Ecto neural progenitor cell (in vitro differentiated cells): ENCODE measurements around the gene UBE2I.

Experiments used
- DNase-seq: peaks from one replicate; pipeline ENCODE4 v3.0.0-alpha.2; 2018; ENCODE audit warnings: low spot score

UBE2I gene

GRCh38 chr16:1343428-1344242 is 34.2 kb downstream of the UBE2I start:
- DNase-seq, result no peak

DNA sequence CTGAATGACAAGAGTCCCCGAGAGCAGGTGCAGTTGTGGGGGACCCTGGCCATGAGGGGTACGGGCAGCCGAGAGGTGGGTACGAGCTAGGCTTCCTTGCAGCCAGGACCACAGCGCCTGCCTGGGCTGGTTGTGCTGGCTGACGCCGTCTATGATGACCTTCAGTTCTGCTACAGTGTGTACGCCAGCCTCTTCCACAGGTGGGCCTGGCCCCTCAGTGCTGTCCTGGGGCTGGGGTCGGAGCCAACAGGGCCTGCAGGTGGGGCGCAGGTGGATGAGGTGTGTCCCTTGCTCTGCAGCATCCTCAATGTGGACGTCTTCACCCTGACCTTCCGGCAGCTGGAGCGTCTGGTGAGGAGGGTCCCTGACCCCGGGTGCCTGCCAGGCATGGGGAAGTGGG is 35.1 kb downstream of the UBE2I start:
- no peak for DNase-seq

- DNase-seq, result no peak
Measured at GRCh38 chr16:1345087-1345486, 35.7 kb downstream of the UBE2I start.

GRCh38 chr16:1345651-1346421 is 36.4 kb downstream of the UBE2I start:
- DNase-seq, result no peak

GRCh38 chr16:1346422-1347285 is 37.2 kb downstream of the UBE2I start:
- no peak for DNase-seq

- DNase-seq, result no peak
Measured at GRCh38 chr16:1347286-1347855, 37.9 kb downstream of the UBE2I start.

DNA sequence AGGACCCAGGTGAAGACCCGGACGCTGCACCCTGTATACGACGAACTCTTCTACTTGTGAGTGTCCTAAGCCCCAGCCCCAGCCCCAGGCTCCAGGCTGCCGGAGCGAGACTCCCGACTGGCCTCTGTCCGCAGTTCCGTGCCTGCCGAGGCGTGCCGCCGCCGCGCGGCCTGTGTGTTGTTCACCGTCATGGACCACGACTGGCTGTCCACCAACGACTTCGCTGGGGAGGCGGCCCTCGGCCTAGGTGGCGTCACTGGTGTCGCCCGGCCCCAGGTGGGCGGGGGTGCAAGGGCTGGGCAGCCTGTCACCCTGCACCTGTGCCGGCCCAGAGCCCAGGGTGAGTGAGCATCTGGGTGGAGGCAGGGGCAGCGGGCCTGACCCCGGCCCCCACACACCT is 38.5 kb downstream of the UBE2I start:
- no peak for DNase-seq

- no peak for DNase-seq
Measured at GRCh38 chr16:1348441-1348840, 39.0 kb downstream of the UBE2I start.

DNA sequence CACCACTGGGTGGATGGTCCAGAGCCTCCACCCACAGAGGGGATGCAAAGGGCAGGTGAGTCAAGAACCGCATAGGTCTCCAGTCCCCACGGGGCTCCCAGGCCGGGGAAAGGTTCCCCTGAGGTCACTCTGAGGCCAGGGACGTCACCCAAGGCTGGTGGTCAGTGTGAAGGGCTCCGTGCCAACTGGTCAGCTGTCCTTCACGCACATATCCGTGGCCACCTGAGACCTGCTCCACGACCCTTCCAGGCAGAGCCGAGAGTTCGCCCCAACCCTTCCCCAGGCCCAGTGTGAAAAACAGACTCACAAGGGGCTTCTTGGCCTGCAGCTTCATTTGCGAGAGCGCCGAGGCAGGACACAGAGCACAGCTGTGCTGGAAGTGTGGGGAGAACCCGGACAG is 39.5 kb downstream of the UBE2I start:
- no peak for DNase-seq

DNA sequence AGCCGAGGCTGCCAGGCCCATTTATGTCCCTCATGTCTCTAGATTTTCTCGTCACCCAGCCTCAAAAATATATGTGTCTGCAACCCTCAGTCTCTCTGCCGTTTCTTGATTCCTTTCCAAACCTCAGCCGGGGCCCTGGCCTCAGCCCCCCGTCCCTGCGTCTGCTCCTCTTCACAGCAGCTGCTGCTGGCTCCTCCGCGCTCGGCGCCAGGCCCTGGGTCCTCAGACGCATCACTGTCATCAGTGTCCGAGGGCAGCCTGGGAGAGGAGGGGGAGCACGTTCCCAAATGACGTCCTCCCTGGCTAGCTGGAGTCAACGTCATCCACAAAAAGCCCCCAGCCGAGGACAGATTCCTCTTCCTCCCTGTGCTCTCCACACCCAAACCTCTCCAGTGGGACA is 39.9 kb downstream of the UBE2I start:
- no peak for DNase-seq

- no peak for DNase-seq
Measured at GRCh38 chr16:1349951-1350350, 40.5 kb downstream of the UBE2I start.

- no peak for DNase-seq
Measured at GRCh38 chr16:1350691-1351090, 41.3 kb downstream of the UBE2I start.

- DNase-seq, result no peak
Measured at GRCh38 chr16:1351215-1351581, 41.8 kb downstream of the UBE2I start.

GRCh38 chr16:1351582-1352362 is 42.3 kb downstream of the UBE2I start, which contains the start of the genes GNPTG and TSR3:
GNPTG (plus strand) TSS chr16:1351931; CDS start chr16:1351966, 35 bp downstream.
TSR3 (minus strand) TSS chr16:1351878; CDS start chr16:1351804, 74 bp downstream.
- DNase-seq, result peak; percentile 91

- DNase-seq, result no peak
Measured at GRCh38 chr16:1354815-1355540, 45.5 kb downstream of the UBE2I start.

GRCh38 chr16:1355591-1355990 is 46.2 kb downstream of the UBE2I start:
- DNase-seq, result no peak

DNA sequence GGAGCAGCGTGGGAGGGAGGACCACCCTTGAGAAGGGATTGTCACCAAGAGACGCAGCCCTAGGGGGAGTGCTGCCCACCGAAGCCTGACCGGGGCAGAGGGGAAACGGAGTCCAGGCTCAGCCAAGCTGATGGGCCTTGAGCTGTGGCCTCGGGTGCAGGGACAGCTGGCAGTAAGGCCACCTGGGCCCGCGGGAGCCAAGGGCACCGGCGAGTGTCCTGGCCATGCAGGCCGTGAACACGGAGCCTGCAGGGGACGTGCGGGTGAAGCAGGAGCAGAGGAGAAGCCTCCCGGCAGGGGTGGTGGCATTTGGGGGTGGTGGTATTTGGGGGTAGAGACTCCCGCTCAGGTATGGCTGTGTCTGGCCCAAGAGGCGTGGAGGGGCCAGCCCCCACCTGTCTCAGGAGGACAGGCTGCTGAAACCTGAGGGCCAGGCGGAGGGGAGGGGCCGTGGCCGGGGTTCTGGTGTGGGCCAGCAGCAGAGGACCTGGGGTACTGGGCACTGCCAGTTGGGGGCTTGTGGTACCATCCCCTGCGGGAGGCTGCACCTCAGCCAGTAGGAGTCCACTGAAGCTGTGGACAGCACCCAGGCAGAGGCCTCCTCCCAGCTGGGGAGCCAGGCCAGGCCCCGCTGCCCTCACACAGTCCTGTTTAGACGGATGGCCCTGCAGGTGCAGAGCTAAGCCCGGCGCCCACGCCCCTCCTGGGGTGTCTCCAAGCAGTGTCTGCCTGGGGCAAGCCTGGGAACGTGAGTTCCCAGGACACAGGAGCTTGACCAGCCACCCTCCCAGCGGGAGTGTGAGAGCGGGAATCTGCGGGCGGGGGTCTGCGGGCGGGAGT is 46.8 kb downstream of the UBE2I start:
- no peak for DNase-seq

GRCh38 chr16:1357906-1358566 is 48.6 kb downstream of the UBE2I start:
- DNase-seq, result no peak
